ENCODE results near the gene DLX4. TPM values are rescaled to one million over a fixed set of nuclear protein-coding genes. Genes with fewer than 3 reads are reported as not detected.

Gene DLX4
- total and polyA plus RNA-seq, 9 donors, result 0.10 TPM; not detected in 8

GRCh38 chr17:49928837-49929475, 40.0 kb upstream of the DLX4 start:
- Histone ChIP-seq H3K4me3 (no peak overlapping the region), H3K27me3 (no peaks in the 10 kb centered on the region), H3K36me3 (no peaks in the 10 kb centered on the region), H3K9me3 (no peaks in the 10 kb centered on the region), H3K27ac (no peak overlapping the region), H3K4me1 (ENCODE audit: insufficient read depth) (peaks cover 2% of the 10 kb centered on the region)
- DNase-seq, result no peak
- WGBS, 3 donors, result 86 to 90% (median 88%) methylated on average over 6 of the region's 6 CpGs
- intact Hi-C loops (cut with DNase I), result no loop called here
- no peak for TF ChIP-seq POLR2A (IDR thresholded peaks at IDR 0.05)
- TF ChIP-seq EP300 (IDR thresholded peaks at IDR 0.05), result no peak

GRCh38 chr17:49930880-49931279, 38.1 kb upstream of the DLX4 start:
- H3K36me3 ChIP-seq, result no peaks in the 10 kb centered on the region
- no peaks in the 10 kb centered on the region for H3K27me3 ChIP-seq
- peaks cover 2% of the 10 kb centered on the region for H3K4me1 ChIP-seq (ENCODE audit: insufficient read depth)
- H3K9me3 ChIP-seq, result no peaks in the 10 kb centered on the region
- DNase-seq, result no peak
- 80 to 92% (median 89%) methylated on average over 7 to 8 of the region's 8 CpGs for WGBS, 3 donors
- TF ChIP-seq EP300 (IDR thresholded peaks at IDR 0.05) (no peak), CTCF (IDR thresholded peaks at IDR 0.05) (no peak), POLR2A (IDR thresholded peaks at IDR 0.05) (no peak)
- intact Hi-C loops (cut with DNase I), result no loop called here
- no peak overlapping the region for H3K27ac ChIP-seq
- no peak overlapping the region for H3K4me3 ChIP-seq

- Histone ChIP-seq H3K4me1 (ENCODE audit: insufficient read depth) (peaks cover 2% of the 10 kb centered on the region), H3K36me3 (no peaks in the 10 kb centered on the region), H3K27me3 (no peaks in the 10 kb centered on the region), H3K9me3 (no peaks in the 10 kb centered on the region), H3K4me3 (no peak overlapping the region), H3K27ac (no peak overlapping the region)
- intact Hi-C loops (cut with DNase I), result no loop called here
- no peak for DNase-seq
- TF ChIP-seq POLR2A (IDR thresholded peaks at IDR 0.05) (no peak), CTCF (IDR thresholded peaks at IDR 0.05) (no peak), EP300 (IDR thresholded peaks at IDR 0.05) (no peak)
- 51 to 60% (median 59%) methylated on average over 16 of the region's 16 CpGs for WGBS, 3 donors
Measured at GRCh38 chr17:49931416-49932137, 37.4 kb upstream of the DLX4 start.

GRCh38 chr17:49932138-49932723, 36.8 kb upstream of the DLX4 start:
- TF ChIP-seq POLR2A (IDR thresholded peaks at IDR 0.05) (no peak), CTCF (IDR thresholded peaks at IDR 0.05) (no peak), EP300 (IDR thresholded peaks at IDR 0.05) (no peak)
- no peaks in the 10 kb centered on the region for H3K36me3 ChIP-seq
- H3K9me3 ChIP-seq, result no peaks in the 10 kb centered on the region
- H3K4me3 ChIP-seq, result no peak overlapping the region
- 70 to 77% (median 74%) methylated on average over 17 of the region's 17 CpGs for WGBS, 3 donors
- no peaks in the 10 kb centered on the region for H3K27me3 ChIP-seq
- intact Hi-C loops (cut with DNase I), result no loop called here
- H3K27ac ChIP-seq, result no peak overlapping the region
- H3K4me1 ChIP-seq (ENCODE audit: insufficient read depth), result no peaks in the 10 kb centered on the region
- no peak for DNase-seq

- Histone ChIP-seq H3K36me3 (no peaks in the 10 kb centered on the region), H3K27ac (no peak overlapping the region), H3K4me1 (ENCODE audit: insufficient read depth) (no peaks in the 10 kb centered on the region), H3K4me3 (no peak overlapping the region), H3K9me3 (no peaks in the 10 kb centered on the region), H3K27me3 (no peaks in the 10 kb centered on the region)
- intact Hi-C loops (cut with DNase I), result no loop called here
- WGBS, 3 donors, result 80 to 87% (median 81%) methylated on average over 6 of the region's 6 CpGs
- no peak for DNase-seq
- TF ChIP-seq EP300 (IDR thresholded peaks at IDR 0.05), result no peak
Measured at GRCh38 chr17:49932901-49933300, 36.1 kb upstream of the DLX4 start.
